HepG2 (cell line): Measurements from ENCODE around the gene GMPR. TPM values are rescaled to one million over a fixed set of nuclear protein-coding genes. Genes with fewer than 3 reads are reported as not detected.

Experiments
- ATAC-seq: fragments of 200-7000 bp; cut with Tn5 transposase; 3 replicates; pipeline ENCODE4 v1.9.1; 2020; ENCODE audit warnings: mild to moderate bottlenecking, moderate library complexity
- BruUV-seq: library from RNA; stranded (reverse); fragments of 400-500 nt; replicated peaks from 2 replicates; lab custom pipeline; 2021; lab: Mats Ljungman, UMichigan
- CTCF ChIA-PET: fragments of 300-600 bp; formaldehyde crosslinking; extraction: SDS; loops from one replicate; lab custom pipeline; 2021; ENCODE audit warnings: low total read pairs, inconsistent platforms, low intra/inter-chr PET ratio; lab: Yijun Ruan, JAX
- POLR2A ChIA-PET: fragments of 350-600 bp; sonication (Branson Sonifier 250); formaldehyde crosslinking; loops from one replicate; lab custom pipeline; 2020; ENCODE audit warnings: antibody characterized with exemption, inconsistent platforms; lab: Yijun Ruan, JAX
- DNase-seq: peaks from one replicate; pipeline ENCODE4 v3.0.0-alpha.2; 2015; ENCODE audit warnings: low spot score
- FAIRE-seq: peaks from 3 replicates; lab custom pipeline; 2011; peaks lifted over from hg19 to GRCh38; lab: Jason Lieb, UNC
- H2AFZ ChIP-seq: one replicate; pipeline ENCODE4 v1.6.1; 2011; ENCODE audit warnings: low read length, inconsistent platforms
- H3K27ac ChIP-seq: fragments of 300-600 bp; 3 replicates; pipeline ENCODE4 v1.8.0; 2011; ENCODE audit warnings: mixed run types, mild to moderate bottlenecking, mixed read lengths, low read length, inconsistent platforms; ENCODE audit not compliant: insufficient read depth; ENCODE audit errors: extremely low read length
- H3K27me3 ChIP-seq, 2 experiments: fragments of 200-600 bp in 1 of 2; 2 replicates in 1 of 2; 3 replicates in 1 of 2; pipeline versions ENCODE4 v1.6.0 to v1.8.0; 2011; ENCODE audit warnings: low read length in 2 of 2, mild to moderate bottlenecking in 2 of 2, moderate library complexity in 2 of 2, inconsistent platforms in 1 of 2; ENCODE audit not compliant: insufficient read depth in 2 of 2, control insufficient read depth in 1 of 2
- H3K36me3 ChIP-seq, 2 experiments: fragments of 200-600 bp in 1 of 2; replicated peaks in 1 of 2; 2 replicates in 1 of 2; 3 replicates in 1 of 2; pipeline versions ENCODE4 v1.5.1 to v1.8.0; 2011; ENCODE audit warnings: low read length in 2 of 2, inconsistent platforms in 1 of 2; ENCODE audit not compliant: insufficient read depth in 2 of 2, control insufficient read depth in 1 of 2
- H3K4me1 ChIP-seq: 2 replicates; pipeline ENCODE4 v1.5.1; 2012; ENCODE audit warnings: low read length, inconsistent platforms; ENCODE audit not compliant: insufficient read depth
- H3K4me2 ChIP-seq: 2 replicates; pipeline ENCODE4 v1.6.0; 2011; ENCODE audit warnings: low read depth, low read length, inconsistent platforms
- H3K4me3 ChIP-seq, 3 experiments: fragments of 200-600 bp in 1 of 3; sonication (generic), shearing (Covaris generic) in 1 of 3; replicated peaks in 1 of 3; 2 replicates each; pipeline ENCODE4 v1.5.1; 2011 to 2016; ENCODE audit warnings: low read length in 3 of 3, inconsistent platforms in 2 of 3, low read depth in 2 of 3, mild to moderate bottlenecking in 2 of 3, control low read depth in 1 of 3, mixed read lengths in 1 of 3; ENCODE audit not compliant: insufficient read depth in 1 of 3
- H3K79me2 ChIP-seq: one replicate; pipeline ENCODE4 v1.6.1; 2011; ENCODE audit warnings: low read length, inconsistent platforms; ENCODE audit not compliant: insufficient read depth
- H3K9ac ChIP-seq: 2 replicates; pipeline ENCODE4 v1.6.0; 2011; ENCODE audit warnings: mild to moderate bottlenecking, low read depth, low read length, inconsistent platforms; ENCODE audit not compliant: insufficient read depth
- H3K9me3 ChIP-seq: 2 replicates; pipeline ENCODE4 v1.5.1; 2012; ENCODE audit warnings: mild to moderate bottlenecking, low read length
- H4K20me1 ChIP-seq: 2 replicates; pipeline ENCODE4 v1.6.0; 2011; ENCODE audit warnings: inconsistent platforms, mild to moderate bottlenecking, low read length, moderate library complexity; ENCODE audit not compliant: insufficient read depth
- ISX ChIP-seq: sonication (generic); formaldehyde crosslinking; conservative IDR thresholded peaks from 2 replicates; pipeline ENCODE4 v1.5.0; 2020; ENCODE audit warnings: missing genetic modification reagents
- ZBTB21 ChIP-seq: sonication (generic); formaldehyde crosslinking; IDR thresholded peaks from 2 replicates; pipeline ENCODE4 v1.4.0; 2020; ENCODE audit warnings: missing genetic modification reagents
- ZNF143 ChIP-seq: sonication (generic); formaldehyde crosslinking; IDR thresholded peaks from 2 replicates; pipeline ENCODE4 v1.4.0; 2020; ENCODE audit warnings: missing genetic modification reagents
- ZNF205 ChIP-seq: IDR thresholded peaks from 2 replicates; pipeline ENCODE4 v1.6.1; 2018; ENCODE audit warnings: missing biosample characterization, missing genetic modification reagents
- WGBS: methylation state at CpG from one replicate; pipeline ENCODE4 v1.1.6; 2017; ENCODE audit warnings: low lambda C conversion rate; 5-methylcytosine and 5-hydroxymethylcytosine counted together
- in situ Hi-C: cut with HindIII; loops from 2 replicates; pipeline ENCODE4 v1.10.0; 2017; ENCODE audit warnings: low pct_unique_long_range_greater_than_20kb; ENCODE audit not compliant: extremely low pct_ligation_motif_present
- intact Hi-C: fragments of 100-400 bp; cut with micrococcal nuclease; formaldehyde crosslinking; loops from one replicate; pipeline ENCODE4 v1.10.0; 2022; ENCODE audit not compliant: unreplicated experiment
- polyA plus RNA-seq, 8 experiments: library from polyadenylated mRNA; depleted of rRNA in 3 of 8; stranded (reverse) in 7 of 8; unstranded in 1 of 8; fragments of >200 nt; fragmentation: Illumina TruSeq in 4 of 8; extraction: Trizol in 4 of 8; gene quantifications; 2 replicates each; pipeline versions ENCODE4 v1.2.1 to v1.2.3, GENCODE V29; 2011 to 2016; ENCODE audit warnings: low read depth in 4 of 8, missing spikeins in 1 of 8, mixed read lengths in 1 of 8; ENCODE audit not compliant: insufficient read depth in 1 of 8
- total RNA-seq, 5 experiments: library from RNA; depleted of rRNA; stranded (reverse); fragments of >200 nt; fragmentation: Illumina TruSeq; extraction: Trizol; gene quantifications; 2 replicates each; pipeline ENCODE4 v1.2.3, GENCODE V29; 2016; ENCODE audit warnings: low read depth in 1 of 5
- TF ChIP-seq, protein P1 (sequence below): sonication (generic); formaldehyde crosslinking; IDR thresholded peaks from 2 replicates; pipeline ENCODE4 v1.4.0; 2020; ENCODE audit warnings: missing genetic modification reagents, borderline replicate concordance

GMPR gene
- total and polyA plus RNA-seq, 2 of the 13 experiments (the other 11 are each of a cell fraction or from before 2014, with no cell fraction given) = not detected

DNA sequence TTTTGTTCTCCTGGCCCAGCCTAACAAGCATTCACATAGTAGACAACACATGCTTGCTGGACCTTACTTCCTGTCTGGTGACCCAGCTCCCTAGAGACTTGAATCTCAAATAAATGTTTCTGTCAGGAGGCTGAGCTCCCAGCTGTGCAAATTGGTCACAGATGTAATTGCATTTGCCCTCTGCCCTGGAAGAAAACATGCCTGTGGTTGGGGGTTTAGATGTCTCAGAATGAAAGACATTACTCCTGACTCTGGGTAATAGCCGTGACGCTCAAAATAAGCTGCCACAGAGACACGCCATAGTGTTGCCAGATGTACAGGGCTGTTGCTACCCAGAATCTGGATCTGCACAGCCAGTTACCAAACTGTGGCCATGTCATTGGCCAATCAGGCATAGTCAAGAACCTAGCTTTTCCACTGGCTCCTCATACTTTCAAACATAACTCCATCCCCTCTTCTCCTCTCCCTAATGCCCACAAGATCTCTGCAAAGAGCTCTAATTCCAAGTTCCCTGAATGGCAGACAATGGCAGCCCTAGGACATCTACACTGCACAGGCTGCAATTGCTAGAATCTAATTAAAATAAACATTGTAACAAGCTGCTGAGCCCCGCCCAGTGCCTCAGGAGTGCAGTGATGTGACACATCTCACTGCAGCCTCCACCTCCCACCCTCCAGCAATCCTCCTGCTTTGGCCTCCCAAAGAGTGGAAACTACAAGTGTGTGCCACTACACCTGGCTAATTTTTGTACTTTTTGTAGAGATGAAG lies 32.8 kb upstream of the GMPR start:
- WGBS = 47% methylated on average over 4 of the region's 4 CpGs
- no peak for ATAC-seq
- no peaks in the 10 kb centered on the region for H3K36me3 ChIP-seq
- no peak overlapping the region for H3K4me2 ChIP-seq
- peaks cover 0 to 5% of the 10 kb centered on the region in 2 experiments; a peak in 3 of 5 replicates for H3K27me3 ChIP-seq
- no peaks in the 10 kb centered on the region for H3K79me2 ChIP-seq
- no peak overlapping the region for H3K9ac ChIP-seq
- no peaks in the 10 kb centered on the region for H4K20me1 ChIP-seq
- no peak overlapping the region for H2AFZ ChIP-seq
- no peak overlapping the region for H3K4me3 ChIP-seq
- H3K27ac ChIP-seq = no peak overlapping the region
- BruUV-seq = no TSS peak
- H3K9me3 ChIP-seq = no peaks in the 10 kb centered on the region
- intact Hi-C loops (loop anchor here (1.0 kb wide), 1 partner anchor 514 kb away; no protein-coding TSS in a partner anchor), in situ Hi-C loops (no loop called here)
- TF ChIP-seq ISX (CRISPR knock-in tag) = no peak
- TF ChIP-seq, protein P1, sequence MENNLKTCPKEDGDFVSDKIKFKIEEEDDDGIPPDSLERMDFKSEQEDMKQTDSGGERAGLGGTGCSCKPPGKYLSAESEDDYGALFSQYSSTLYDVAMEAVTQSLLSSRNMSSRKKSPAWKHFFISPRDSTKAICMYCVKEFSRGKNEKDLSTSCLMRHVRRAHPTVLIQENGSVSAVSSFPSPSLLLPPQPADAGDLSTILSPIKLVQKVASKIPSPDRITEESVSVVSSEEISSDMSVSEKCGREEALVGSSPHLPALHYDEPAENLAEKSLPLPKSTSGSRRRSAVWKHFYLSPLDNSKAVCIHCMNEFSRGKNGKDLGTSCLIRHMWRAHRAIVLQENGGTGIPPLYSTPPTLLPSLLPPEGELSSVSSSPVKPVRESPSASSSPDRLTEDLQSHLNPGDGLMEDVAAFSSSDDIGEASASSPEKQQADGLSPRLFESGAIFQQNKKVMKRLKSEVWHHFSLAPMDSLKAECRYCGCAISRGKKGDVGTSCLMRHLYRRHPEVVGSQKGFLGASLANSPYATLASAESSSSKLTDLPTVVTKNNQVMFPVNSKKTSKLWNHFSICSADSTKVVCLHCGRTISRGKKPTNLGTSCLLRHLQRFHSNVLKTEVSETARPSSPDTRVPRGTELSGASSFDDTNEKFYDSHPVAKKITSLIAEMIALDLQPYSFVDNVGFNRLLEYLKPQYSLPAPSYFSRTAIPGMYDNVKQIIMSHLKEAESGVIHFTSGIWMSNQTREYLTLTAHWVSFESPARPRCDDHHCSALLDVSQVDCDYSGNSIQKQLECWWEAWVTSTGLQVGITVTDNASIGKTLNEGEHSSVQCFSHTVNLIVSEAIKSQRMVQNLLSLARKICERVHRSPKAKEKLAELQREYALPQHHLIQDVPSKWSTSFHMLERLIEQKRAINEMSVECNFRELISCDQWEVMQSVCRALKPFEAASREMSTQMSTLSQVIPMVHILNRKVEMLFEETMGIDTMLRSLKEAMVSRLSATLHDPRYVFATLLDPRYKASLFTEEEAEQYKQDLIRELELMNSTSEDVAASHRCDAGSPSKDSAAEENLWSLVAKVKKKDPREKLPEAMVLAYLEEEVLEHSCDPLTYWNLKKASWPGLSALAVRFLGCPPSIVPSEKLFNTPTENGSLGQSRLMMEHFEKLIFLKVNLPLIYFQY (CRISPR knock-in tag) = no peak
- TF ChIP-seq ZNF205 (CRISPR knock-in tag) = no peak
- TF ChIP-seq ZNF143 (CRISPR knock-in tag) = no peak
- no peak for TF ChIP-seq ZBTB21 (CRISPR knock-in tag)
- ChIA-PET CTCF (interaction anchor here (1.3 to 2.8 kb wide), 3 partner anchors 312 to 516 kb away, joined by 4 to 82 read pairs (median 5); no protein-coding TSS in a partner anchor), POLR2A (no interaction called here)
- peaks cover 12% of the 10 kb centered on the region; the same call in 1 of the 2 replicates for H3K4me1 ChIP-seq
- FAIRE-seq = no peak
- DNase-seq = no peak
